ENCODE measurements around the gene ARFGEF3. TPM values are rescaled to one million over a fixed set of nuclear protein-coding genes. Genes with fewer than 3 reads are reported as not detected.

ARFGEF3 gene
- total RNA-seq, 1 experiment from 2014 or later: 5.2 TPM

- H3K27me3 Mint-ChIP-seq (ENCODE audit: insufficient read depth, unreplicated experiment): no peaks in the 10 kb centered on the region
- TF ChIP-seq, protein P1, sequence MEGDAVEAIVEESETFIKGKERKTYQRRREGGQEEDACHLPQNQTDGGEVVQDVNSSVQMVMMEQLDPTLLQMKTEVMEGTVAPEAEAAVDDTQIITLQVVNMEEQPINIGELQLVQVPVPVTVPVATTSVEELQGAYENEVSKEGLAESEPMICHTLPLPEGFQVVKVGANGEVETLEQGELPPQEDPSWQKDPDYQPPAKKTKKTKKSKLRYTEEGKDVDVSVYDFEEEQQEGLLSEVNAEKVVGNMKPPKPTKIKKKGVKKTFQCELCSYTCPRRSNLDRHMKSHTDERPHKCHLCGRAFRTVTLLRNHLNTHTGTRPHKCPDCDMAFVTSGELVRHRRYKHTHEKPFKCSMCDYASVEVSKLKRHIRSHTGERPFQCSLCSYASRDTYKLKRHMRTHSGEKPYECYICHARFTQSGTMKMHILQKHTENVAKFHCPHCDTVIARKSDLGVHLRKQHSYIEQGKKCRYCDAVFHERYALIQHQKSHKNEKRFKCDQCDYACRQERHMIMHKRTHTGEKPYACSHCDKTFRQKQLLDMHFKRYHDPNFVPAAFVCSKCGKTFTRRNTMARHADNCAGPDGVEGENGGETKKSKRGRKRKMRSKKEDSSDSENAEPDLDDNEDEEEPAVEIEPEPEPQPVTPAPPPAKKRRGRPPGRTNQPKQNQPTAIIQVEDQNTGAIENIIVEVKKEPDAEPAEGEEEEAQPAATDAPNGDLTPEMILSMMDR (IDR thresholded peaks at IDR 0.05; ENCODE audit: insufficient read depth in 1 of 2, low read depth in 1 of 2, low read length in 1 of 2, severe bottlenecking in 1 of 2, unreplicated experiment in 1 of 2): no peak
- CTCF ChIA-PET: no interaction called here
- peaks cover 7% of the 10 kb centered on the region for H3K9me3 Mint-ChIP-seq (ENCODE audit: unreplicated experiment)
- H3K4me3 ChIP-seq (ENCODE audit: low read depth, low read length): no peak overlapping the region
- DNase-seq: no peak
- no peaks in the 10 kb centered on the region for H3K36me3 Mint-ChIP-seq (ENCODE audit: insufficient read depth, unreplicated experiment)
- H3K36me3 ChIP-seq (ENCODE audit: control insufficient read depth, insufficient read depth, low read length): no peaks in the 10 kb centered on the region
- no peak overlapping the region for H3K4me3 Mint-ChIP-seq (ENCODE audit: unreplicated experiment)
- H3K27me3 ChIP-seq (replicated peaks; ENCODE audit: control insufficient read depth, insufficient read depth, low read length): no peaks in the 10 kb centered on the region; the same call in 1 of the 2 replicates
- H3K27ac Mint-ChIP-seq (ENCODE audit: unreplicated experiment): no peak overlapping the region
- intact Hi-C loops (cut with micrococcal nuclease; ENCODE audit: unreplicated experiment): no loop called here
- H3K4me1 ChIP-seq: no peaks in the 10 kb centered on the region
- H3K4me1 Mint-ChIP-seq (ENCODE audit: low read depth, unreplicated experiment): no peaks in the 10 kb centered on the region
- H3K9me3 ChIP-seq: no peaks in the 10 kb centered on the region; the same call in 1 of the 2 replicates
- POLR2A ChIA-PET: no interaction called here
- BruUV-seq (replicated peaks): no TSS peak
Observed at GRCh38 chr6:138182939-138183789, 21.4 kb downstream of the ARFGEF3 start.

GRCh38 chr6:138183790-138184134 is 22.0 kb downstream of the ARFGEF3 start:
- H3K36me3 Mint-ChIP-seq (ENCODE audit: insufficient read depth, unreplicated experiment): no peaks in the 10 kb centered on the region
- Histone ChIP-seq H3K27me3 (replicated peaks; ENCODE audit: control insufficient read depth, insufficient read depth, low read length) (no peaks in the 10 kb centered on the region; the same call in 1 of the 2 replicates), H3K36me3 (ENCODE audit: control insufficient read depth, insufficient read depth, low read length) (no peaks in the 10 kb centered on the region), H3K4me3 (ENCODE audit: low read depth, low read length) (no peak overlapping the region), H3K4me1 (no peaks in the 10 kb centered on the region), H3K9me3 (no peaks in the 10 kb centered on the region)
- intact Hi-C loops (cut with micrococcal nuclease; ENCODE audit: unreplicated experiment): no loop called here
- no peaks in the 10 kb centered on the region for H3K27me3 Mint-ChIP-seq (ENCODE audit: insufficient read depth, unreplicated experiment)
- BruUV-seq (replicated peaks): no TSS peak
- H3K27ac Mint-ChIP-seq (ENCODE audit: unreplicated experiment): no peak overlapping the region
- ChIA-PET CTCF (no interaction called here), POLR2A (no interaction called here)
- H3K4me1 Mint-ChIP-seq (ENCODE audit: low read depth, unreplicated experiment): no peaks in the 10 kb centered on the region
- H3K4me3 Mint-ChIP-seq (ENCODE audit: unreplicated experiment): no peak overlapping the region
- TF ChIP-seq, protein P1 (IDR thresholded peaks at IDR 0.05; ENCODE audit: insufficient read depth in 1 of 2, low read depth in 1 of 2, low read length in 1 of 2, severe bottlenecking in 1 of 2, unreplicated experiment in 1 of 2): no peak
- no peak for DNase-seq
- H3K9me3 Mint-ChIP-seq (ENCODE audit: unreplicated experiment): peaks cover under 1% of the 10 kb centered on the region

- POLR2A ChIA-PET: no interaction called here
Observed at GRCh38 chr6:138184230-138184629, 22.5 kb downstream of the ARFGEF3 start.

More at GRCh38 chr6:138184230-138184629, 22.5 kb downstream of the ARFGEF3 start:
- Mint-ChIP-seq H3K27me3 (ENCODE audit: insufficient read depth, unreplicated experiment) (no peaks in the 10 kb centered on the region), H3K4me3 (ENCODE audit: unreplicated experiment) (no peak overlapping the region), H3K36me3 (ENCODE audit: insufficient read depth, unreplicated experiment) (no peaks in the 10 kb centered on the region), H3K9me3 (ENCODE audit: unreplicated experiment) (no peaks in the 10 kb centered on the region), H3K4me1 (ENCODE audit: low read depth, unreplicated experiment) (no peaks in the 10 kb centered on the region), H3K27ac (ENCODE audit: unreplicated experiment) (no peak overlapping the region)
- TF ChIP-seq, protein P1 (IDR thresholded peaks at IDR 0.05; ENCODE audit: insufficient read depth in 1 of 2, low read depth in 1 of 2, low read length in 1 of 2, severe bottlenecking in 1 of 2, unreplicated experiment in 1 of 2): no peak
- Histone ChIP-seq H3K4me3 (ENCODE audit: low read depth, low read length) (no peak overlapping the region), H3K36me3 (ENCODE audit: control insufficient read depth, insufficient read depth, low read length) (no peaks in the 10 kb centered on the region), H3K4me1 (no peaks in the 10 kb centered on the region), H3K27me3 (replicated peaks; ENCODE audit: control insufficient read depth, insufficient read depth, low read length) (no peaks in the 10 kb centered on the region; the same call in 1 of the 2 replicates), H3K9me3 (no peaks in the 10 kb centered on the region)
- BruUV-seq (replicated peaks): no TSS peak
- DNase-seq: no peak
- CTCF ChIA-PET: no interaction called here
- intact Hi-C loops (cut with micrococcal nuclease; ENCODE audit: unreplicated experiment): no loop called here
